ENCODE measurements around the gene CMTM2.

The CMTM2 gene

GRCh38 chr16:66551788-66552285 lies 27.4 kb upstream of the CMTM2 start:
- DNase-seq (ENCODE audit: extremely low spot score), result no peak
- TF ChIP-seq CTCF (IDR thresholded peaks at IDR 0.05; ENCODE audit: control extremely low read depth, extremely low read depth, low read depth, missing control alignments), result no peak
- POLR2A ChIA-PET, result interaction anchor here (0.6 kb wide), 1 partner anchor 195 kb away, joined by 3 read pairs; no protein-coding TSS in a partner anchor
- CTCF ChIA-PET, result interaction anchor here (1.0 to 5.3 kb wide), 17 partner anchors 9 to 99 kb away, joined by 3 to 33 read pairs (median 4); no protein-coding TSS in a partner anchor

DNA sequence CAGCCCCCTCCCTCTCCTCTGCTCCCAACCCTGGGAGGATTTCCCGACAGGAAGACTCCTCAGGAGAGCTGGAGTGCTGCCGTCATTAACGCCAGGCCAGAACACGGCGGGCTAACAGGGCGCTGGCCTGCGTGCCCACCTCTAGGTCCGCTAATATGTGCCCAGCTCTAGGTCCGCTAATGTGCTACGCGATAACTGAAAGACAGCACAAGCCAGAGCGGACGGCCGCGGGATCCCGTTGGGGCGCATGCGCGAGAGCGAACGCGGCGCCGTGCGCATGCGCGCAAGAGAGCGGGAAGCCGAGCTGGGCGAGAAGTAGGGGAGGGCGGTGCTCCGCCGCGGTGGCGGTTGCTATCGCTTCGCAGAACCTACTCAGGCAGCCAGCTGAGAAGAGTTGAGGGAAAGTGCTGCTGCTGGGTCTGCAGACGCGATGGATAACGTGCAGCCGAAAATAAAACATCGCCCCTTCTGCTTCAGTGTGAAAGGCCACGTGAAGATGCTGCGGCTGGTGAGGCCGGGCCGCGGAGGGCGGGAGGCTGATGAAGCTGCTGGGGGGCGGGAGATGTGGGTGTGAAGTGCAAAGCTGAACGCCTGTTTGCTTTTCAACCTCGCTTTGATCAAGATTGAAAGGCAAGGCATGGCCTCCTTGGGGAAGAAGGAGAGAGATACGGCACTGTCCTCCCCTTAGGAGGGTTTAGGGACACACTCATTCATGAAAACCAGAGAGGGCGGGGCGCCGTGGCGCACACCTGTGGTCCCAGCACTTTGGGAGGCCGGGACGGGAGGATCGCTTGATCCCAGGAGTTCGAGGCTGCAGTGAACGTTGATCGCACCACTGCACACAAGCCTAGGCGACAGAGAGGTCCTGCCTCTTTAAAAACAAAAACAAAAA lies 26.7 kb upstream of the CMTM2 start, which contains the start of gene CKLF:
Gene CKLF, plus strand, starts transcription at position 291 of the 892 bp plus-strand sequence. Its CDS starts 140 bp downstream, at position 431.
- DNase-seq (ENCODE audit: extremely low spot score), result peak; percentile 96
- POLR2A ChIA-PET, result interaction anchor here (0.6 kb wide), 1 partner anchor 195 kb away, joined by 3 read pairs; no protein-coding TSS in a partner anchor

GRCh38 chr16:66553223-66553622 lies 26.0 kb upstream of the CMTM2 start:
- ChIA-PET CTCF (interaction anchor here (1.2 to 5.3 kb wide), 8 partner anchors 10 to 97 kb away, joined by 3 to 33 read pairs (median 7); no protein-coding TSS in a partner anchor), POLR2A (no interaction called here)
- TF ChIP-seq CTCF (IDR thresholded peaks at IDR 0.05; ENCODE audit: control extremely low read depth, extremely low read depth, low read depth, missing control alignments), result no peak
- no peak for DNase-seq (ENCODE audit: extremely low spot score)

More for the DNA sequence above, 26.7 kb upstream of the CMTM2 start, which contains the start of gene CKLF:
- CTCF ChIA-PET, result interaction anchor here (0.7 to 5.3 kb wide), 18 partner anchors 8 to 98 kb away, joined by 3 to 33 read pairs (median 4); no protein-coding TSS in a partner anchor
- TF ChIP-seq CTCF (IDR thresholded peaks at IDR 0.05; ENCODE audit: control extremely low read depth, extremely low read depth, low read depth, missing control alignments), result no peak

- ChIA-PET CTCF (interaction anchor here (1.9 to 5.3 kb wide), 4 partner anchors 9 to 97 kb away, joined by 6 to 33 read pairs (median 13); no protein-coding TSS in a partner anchor), POLR2A (no interaction called here)
- DNase-seq (ENCODE audit: extremely low spot score), result no peak
- TF ChIP-seq CTCF (IDR thresholded peaks at IDR 0.05; ENCODE audit: control extremely low read depth, extremely low read depth, low read depth, missing control alignments), result no peak
Observed at GRCh38 chr16:66554021-66554420, 25.2 kb upstream of the CMTM2 start.

DNA sequence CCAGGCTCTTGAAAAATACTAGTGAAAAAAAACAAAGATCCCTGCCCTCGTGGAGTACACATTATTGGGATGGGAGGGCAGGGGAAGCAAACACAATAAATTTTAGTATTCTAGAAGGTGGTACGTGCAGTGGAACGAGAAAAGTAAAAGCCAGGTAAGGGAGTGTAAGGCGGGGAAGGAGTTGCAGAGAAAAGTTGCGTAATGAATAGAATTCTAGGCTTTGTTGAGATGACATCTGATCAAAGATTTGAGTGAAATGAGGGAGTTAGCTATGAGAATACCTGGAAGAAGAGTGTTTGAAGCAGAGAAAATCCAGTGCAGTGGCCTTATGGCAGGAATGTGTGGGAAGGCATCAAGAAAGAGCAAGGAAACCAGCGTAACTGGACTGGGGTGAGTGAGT lies 24.8 kb upstream of the CMTM2 start:
- no peak for DNase-seq (ENCODE audit: extremely low spot score)
- ChIA-PET POLR2A (no interaction called here), CTCF (interaction anchor here (4.4 to 5.3 kb wide), 2 partner anchors 9 to 35 kb away, joined by 15 to 33 read pairs; no protein-coding TSS in a partner anchor)
- no peak for TF ChIP-seq CTCF (IDR thresholded peaks at IDR 0.05; ENCODE audit: control extremely low read depth, extremely low read depth, low read depth, missing control alignments)

- no peak for TF ChIP-seq CTCF (IDR thresholded peaks at IDR 0.05; ENCODE audit: control extremely low read depth, extremely low read depth, low read depth, missing control alignments)
- no peak for DNase-seq (ENCODE audit: extremely low spot score)
- POLR2A ChIA-PET, result no interaction called here
- CTCF ChIA-PET, result interaction anchor here (0.7 to 2.0 kb wide), 5 partner anchors 9 to 30 kb away, joined by 3 to 9 read pairs (median 4); partner anchors contain the start of gene CKLF
Observed at GRCh38 chr16:66560107-66560506, 19.2 kb upstream of the CMTM2 start.
